BJ (cell line): ENCODE measurements around the gene PCAT6. TPM values are rescaled to one million over a fixed set of nuclear protein-coding genes. Genes with fewer than 3 reads are reported as not detected.
"Not testable (repeated sequence)": the region's sequence is repeated elsewhere in the genome, so short reads cannot be mapped to it uniquely, and the experiment has no call there.

ENCODE experiments used
- CTCF ChIA-PET: fragments of 350-600 bp; formaldehyde crosslinking; extraction: SDS; loops from one replicate; lab custom pipeline; 2021; ENCODE audit warnings: antibody characterized with exemption, inconsistent platforms; lab: Yijun Ruan, JAX
- POLR2A ChIA-PET: fragments of 300-600 bp; sonication (Branson Sonifier 250); formaldehyde crosslinking; extraction: SDS; loops from one replicate; lab custom pipeline; 2021; ENCODE audit warnings: antibody characterized with exemption; lab: Charles Lee
- DNase-seq: peaks from one replicate; pipeline ENCODE4 v3.0.0-alpha.2; 2011; ENCODE audit warnings: low read depth
- H3K27me3 ChIP-seq: 2 replicates; pipeline ENCODE4 v1.6.0; 2011; ENCODE audit warnings: low read length; ENCODE audit not compliant: control insufficient read depth, insufficient read depth
- H3K36me3 ChIP-seq: 2 replicates; pipeline ENCODE4 v1.5.1; 2011; ENCODE audit warnings: low read length; ENCODE audit not compliant: control insufficient read depth, insufficient read depth
- H3K4me3 ChIP-seq: 2 replicates; pipeline ENCODE4 v1.5.1; 2011; ENCODE audit warnings: low read depth, mild to moderate bottlenecking, control low read depth, low read length
- CTCF ChIP-seq: IDR thresholded peaks from 2 replicates; pipeline ENCODE4 v1.5.1; 2011; ENCODE audit warnings: low read depth, mild to moderate bottlenecking, control low read depth, inconsistent platforms, low read length, moderate library complexity; ENCODE audit not compliant: insufficient read depth
- polyA plus RNA-seq: library from polyadenylated mRNA; depleted of rRNA; stranded (reverse); fragments of >200 nt; gene quantifications from 2 replicates; pipeline ENCODE4 v1.2.3, GENCODE V29; 2011

PCAT6 gene
- polyA plus RNA-seq, 1 experiment: 3.3 TPM

- no peak overlapping the region for H3K4me3 ChIP-seq
- ChIA-PET POLR2A (no interaction called here), CTCF (no interaction called here)
- no peak for TF ChIP-seq CTCF
- H3K27me3 ChIP-seq: 0 out of 2 replicates have a peak, but pooled peaks cover 1% of the 10 kb centered on the region
- no peaks in the 10 kb centered on the region for H3K36me3 ChIP-seq
- DNase-seq: no peak
Measured at GRCh38 chr1:202818819-202819218, 8.1 kb downstream of the PCAT6 start.

- H3K4me3 ChIP-seq: no peak overlapping the region
- peaks cover 4% of the 10 kb centered on the region for H3K27me3 ChIP-seq
- CTCF ChIA-PET: interaction anchor here (1.3 kb wide), 1 partner anchor 8 kb away, joined by 6 read pairs; no protein-coding TSS in a partner anchor
- POLR2A ChIA-PET: interaction anchor here (0.6 kb wide), 1 partner anchor 24 kb away, joined by 3 read pairs; no protein-coding TSS in a partner anchor
- H3K36me3 ChIP-seq: no peaks in the 10 kb centered on the region
- peak; percentile 48 for DNase-seq
- no peak for TF ChIP-seq CTCF
Measured at GRCh38 chr1:202821467-202821866, 10.7 kb downstream of the PCAT6 start.

- no peak for TF ChIP-seq CTCF
- H3K4me3 ChIP-seq: no peak overlapping the region
- POLR2A ChIA-PET: no interaction called here
- H3K36me3 ChIP-seq: no peaks in the 10 kb centered on the region
- DNase-seq: no peak
- CTCF ChIA-PET: no interaction called here
- H3K27me3 ChIP-seq: peaks cover 4% of the 10 kb centered on the region
Measured at GRCh38 chr1:202825748-202826147, 15.0 kb downstream of the PCAT6 start.

- DNase-seq, CTCF ChIA-PET, H3K4me3 ChIP-seq, POLR2A ChIA-PET, H3K27me3 ChIP-seq, H3K36me3 ChIP-seq: not testable (repeated sequence)
Measured at GRCh38 chr1:202829223-202829622, 18.5 kb downstream of the PCAT6 start.

GRCh38 chr1:202831906-202832305, 21.2 kb downstream of the PCAT6 start:
- DNase-seq: no peak
- CTCF ChIA-PET: no interaction called here
- POLR2A ChIA-PET: no interaction called here
- no peak for TF ChIP-seq CTCF
- Histone ChIP-seq H3K36me3 (no peaks in the 10 kb centered on the region), H3K27me3 (peaks cover 9% of the 10 kb centered on the region), H3K4me3 (no peak overlapping the region)

GRCh38 chr1:202834771-202835547, 24.2 kb downstream of the PCAT6 start:
- peaks cover 9% of the 10 kb centered on the region for H3K27me3 ChIP-seq
- TF ChIP-seq CTCF: no peak
- no peak for DNase-seq
- ChIA-PET CTCF (no interaction called here), POLR2A (no interaction called here)
- no peak overlapping the region for H3K4me3 ChIP-seq
- no peaks in the 10 kb centered on the region for H3K36me3 ChIP-seq
